HEK293 (cell line): ENCODE measurements around the gene SLC22A3.

Experiments
- CTCF ChIA-PET: fragments of 350-600 bp; formaldehyde crosslinking; extraction: SDS; loops from one replicate; lab custom pipeline; 2021; ENCODE audit warnings: antibody characterized with exemption; lab: Yijun Ruan, JAX
- POLR2A ChIA-PET: fragments of 300-600 bp; formaldehyde crosslinking; extraction: SDS; loops from one replicate; lab custom pipeline; 2020; ENCODE audit warnings: antibody characterized with exemption, inconsistent platforms; lab: Yijun Ruan, JAX
- H3K27ac ChIP-seq: fragments of 200-500 bp; sonication (Bioruptor generic); 2 replicates; pipeline ENCODE4 v1.5.1; 2014; ENCODE audit warnings: low read depth, low read length, control low read depth, inconsistent platforms; ENCODE audit errors: extremely low read depth
- H3K36me3 ChIP-seq, 2 experiments: fragments of 200-500 bp in 1 of 2; sonication (Bioruptor generic) in 1 of 2; 1 replicate in 1 of 2; 2 replicates in 1 of 2; pipeline ENCODE4 v1.5.1; 2014 to 2017; ENCODE audit warnings: inconsistent platforms in 2 of 2, low read length in 2 of 2; ENCODE audit not compliant: control insufficient read depth in 2 of 2, insufficient read depth in 1 of 2
- H3K4me1 ChIP-seq: fragments of 200-500 bp; sonication (Bioruptor generic); 2 replicates; pipeline ENCODE4 v1.5.1; 2014; ENCODE audit warnings: mild to moderate bottlenecking, low read length, inconsistent platforms; ENCODE audit not compliant: control insufficient read depth, insufficient read depth
- H3K4me3 ChIP-seq: 2 replicates; pipeline ENCODE4 v1.5.1; 2011; ENCODE audit warnings: low read depth, mild to moderate bottlenecking, control low read depth, low read length, moderate library complexity
- H3K9me3 ChIP-seq: fragments of 200-500 bp; sonication (Bioruptor generic); 2 replicates; pipeline ENCODE4 v1.5.1; 2014; ENCODE audit warnings: low read depth, low read length, inconsistent platforms; ENCODE audit not compliant: control insufficient read depth, insufficient read depth
- ATF2 ChIP-seq: fragments of 450-650 bp; formaldehyde crosslinking; IDR thresholded peaks from 2 replicates; pipeline ENCODE4 v1.5.1; 2016; ENCODE audit warnings: missing biosample characterization, missing genetic modification characterization, low read depth
- CTCF ChIP-seq: fragments of 450-650 bp; formaldehyde crosslinking; IDR thresholded peaks from 2 replicates; pipeline ENCODE4 v1.5.1; 2016; ENCODE audit warnings: missing biosample characterization, missing genetic modification characterization
- ELK4 ChIP-seq: IDR thresholded peaks from 2 replicates; pipeline ENCODE4 v1.6.1; 2011; ENCODE audit warnings: mild to moderate bottlenecking, low read depth, low read length, borderline replicate concordance
- IKZF3 ChIP-seq: fragments of 450-650 bp; IDR thresholded peaks from 2 replicates; pipeline ENCODE4 v1.5.0; 2018; ENCODE audit warnings: missing biosample characterization, mild to moderate bottlenecking, missing genetic modification characterization, moderate library complexity
- PRDM1 ChIP-seq: fragments of 450-650 bp; formaldehyde crosslinking; IDR thresholded peaks from 2 replicates; pipeline ENCODE4; 2016; ENCODE audit warnings: missing biosample characterization, missing genetic modification characterization
- SCRT2 ChIP-seq: fragments of 450-650 bp; formaldehyde crosslinking; IDR thresholded peaks from 2 replicates; pipeline ENCODE4 v1.5.1; 2016; ENCODE audit warnings: missing biosample characterization, missing genetic modification characterization
- SETDB1 ChIP-seq: IDR thresholded peaks from one replicate; pipeline ENCODE4 v1.6.1; 2017; ENCODE audit warnings: mild to moderate bottlenecking, low read length, moderate library complexity, mixed read lengths; ENCODE audit not compliant: insufficient read length
- ZBTB1 ChIP-seq: fragments of 450-650 bp; formaldehyde crosslinking; IDR thresholded peaks from 2 replicates; pipeline ENCODE4 v1.5.1; 2016; ENCODE audit warnings: missing biosample characterization, missing genetic modification characterization
- ZBTB21 ChIP-seq: fragments of 450-650 bp; formaldehyde crosslinking; IDR thresholded peaks from 2 replicates; pipeline ENCODE4 v1.5.1; 2017; ENCODE audit warnings: missing biosample characterization, missing genetic modification characterization
- ZBTB48 ChIP-seq: fragments of 450-650 bp; formaldehyde crosslinking; IDR thresholded peaks from 2 replicates; pipeline ENCODE4 v1.5.1; 2016; ENCODE audit warnings: missing biosample characterization, missing genetic modification characterization
- ZNF121 ChIP-seq: fragments of 450-650 bp; formaldehyde crosslinking; IDR thresholded peaks from 2 replicates; pipeline ENCODE4 v1.5.1; 2016; ENCODE audit warnings: missing biosample characterization, missing genetic modification characterization
- ZNF140 ChIP-seq: fragments of 450-650 bp; formaldehyde crosslinking; IDR thresholded peaks from 2 replicates; pipeline ENCODE4 v1.5.1; 2016; ENCODE audit warnings: missing biosample characterization, missing genetic modification characterization
- ZNF19 ChIP-seq: fragments of 450-650 bp; formaldehyde crosslinking; IDR thresholded peaks from 2 replicates; pipeline ENCODE4; 2016; ENCODE audit warnings: missing biosample characterization, missing genetic modification characterization, low read depth
- ZNF223 ChIP-seq: fragments of 450-650 bp; formaldehyde crosslinking; IDR thresholded peaks from 2 replicates; pipeline ENCODE4 v1.5.1; 2016; ENCODE audit warnings: missing biosample characterization, missing genetic modification characterization
- ZNF280D ChIP-seq: fragments of 450-650 bp; formaldehyde crosslinking; IDR thresholded peaks from 2 replicates; pipeline ENCODE4 v1.5.1; 2016; ENCODE audit warnings: missing biosample characterization, missing genetic modification characterization
- ZNF416 ChIP-seq: fragments of 450-650 bp; formaldehyde crosslinking; IDR thresholded peaks from 2 replicates; pipeline ENCODE4 v1.5.1; 2016; ENCODE audit warnings: missing biosample characterization, missing genetic modification characterization
- ZNF501 ChIP-seq: fragments of 450-650 bp; formaldehyde crosslinking; IDR thresholded peaks from 2 replicates; pipeline ENCODE4 v1.5.1; 2016; ENCODE audit warnings: missing biosample characterization, missing genetic modification characterization
- ZNF555 ChIP-seq: fragments of 450-650 bp; formaldehyde crosslinking; conservative IDR thresholded peaks from 2 replicates; pipeline ENCODE4 v1.5.1; 2017; ENCODE audit warnings: missing biosample characterization, mild to moderate bottlenecking, missing genetic modification characterization, inconsistent platforms
- ZNF600 ChIP-seq: fragments of 450-650 bp; formaldehyde crosslinking; IDR thresholded peaks from 2 replicates; pipeline ENCODE4 v1.5.1; 2016; ENCODE audit warnings: missing biosample characterization, missing genetic modification characterization
- ZNF664 ChIP-seq: fragments of 450-650 bp; formaldehyde crosslinking; IDR thresholded peaks from 2 replicates; pipeline ENCODE4 v1.5.1; 2016; ENCODE audit warnings: missing biosample characterization, missing genetic modification characterization
- ZSCAN23 ChIP-seq: fragments of 450-650 bp; formaldehyde crosslinking; IDR thresholded peaks from 2 replicates; pipeline ENCODE4 v1.5.1; 2016; ENCODE audit warnings: missing biosample characterization, missing genetic modification characterization

Gene SLC22A3

GRCh38 chr6:160456214-160456546 lies 108.0 kb downstream of the SLC22A3 start:
- Histone ChIP-seq H3K4me1 (no peaks in the 10 kb centered on the region), H3K36me3 (no peaks in the 10 kb centered on the region), H3K4me3 (no peak overlapping the region), H3K9me3 (no peaks in the 10 kb centered on the region), H3K27ac (no peak overlapping the region)
- CTCF ChIA-PET, result interaction anchor here (0.8 to 3.8 kb wide), 21 partner anchors 13 to 1282 kb away, joined by 3 to 44 read pairs (median 5); no protein-coding TSS in a partner anchor
- POLR2A ChIA-PET, result no interaction called here
- TF ChIP-seq ZNF280D (tag by site-specific recombination) (no peak), SCRT2 (tag by site-specific recombination) (0 out of 2 replicates have a peak, but pooled peaks have one; percentile 9)

- no peaks in the 10 kb centered on the region for H3K4me1 ChIP-seq
- H3K4me3 ChIP-seq, result no peak overlapping the region
- ChIA-PET CTCF (no interaction called here), POLR2A (no interaction called here)
- TF ChIP-seq ZBTB21 (tag by site-specific recombination), result no peak
- no peak for TF ChIP-seq CTCF
- no peaks in the 10 kb centered on the region for H3K9me3 ChIP-seq
- H3K27ac ChIP-seq, result no peak overlapping the region
- H3K36me3 ChIP-seq, result no peaks in the 10 kb centered on the region
Observed at GRCh38 chr6:160457823-160458222, 109.6 kb downstream of the SLC22A3 start.

GRCh38 chr6:160461641-160462040 lies 113.5 kb downstream of the SLC22A3 start:
- POLR2A ChIA-PET, result no interaction called here
- Histone ChIP-seq H3K4me1 (no peaks in the 10 kb centered on the region), H3K36me3 (no peaks in the 10 kb centered on the region), H3K9me3 (no peaks in the 10 kb centered on the region), H3K27ac (no peak overlapping the region), H3K4me3 (no peak overlapping the region)
- TF ChIP-seq ZNF223 (tag by site-specific recombination) (no peak), ATF2 (tag by site-specific recombination) (peak; percentile 62)
- CTCF ChIA-PET, result no interaction called here

GRCh38 chr6:160462116-160462515 lies 113.9 kb downstream of the SLC22A3 start:
- CTCF ChIA-PET, result no interaction called here
- POLR2A ChIA-PET, result no interaction called here

More at GRCh38 chr6:160462116-160462515, 113.9 kb downstream of the SLC22A3 start:
- H3K36me3 ChIP-seq, result no peaks in the 10 kb centered on the region
- H3K9me3 ChIP-seq, result no peaks in the 10 kb centered on the region
- no peak overlapping the region for H3K27ac ChIP-seq
- no peak for TF ChIP-seq ZNF19 (tag by site-specific recombination)
- no peak for TF ChIP-seq ZBTB48
- no peak for TF ChIP-seq ELK4
- no peak for TF ChIP-seq PRDM1 (tag by site-specific recombination)
- no peak for TF ChIP-seq ZNF600 (tag by site-specific recombination)
- no peak for TF ChIP-seq ZNF501
- TF ChIP-seq ZNF664 (tag by site-specific recombination), result no peak
- TF ChIP-seq ZNF140, result no peak
- no peak for TF ChIP-seq SETDB1
- no peak for TF ChIP-seq ZSCAN23 (tag by site-specific recombination)
- no peak for TF ChIP-seq ZBTB1 (tag by site-specific recombination)
- no peak for TF ChIP-seq ZNF121 (tag by site-specific recombination)
- TF ChIP-seq ZNF555 (tag by site-specific recombination), result no peak
- no peak for TF ChIP-seq ZNF416 (tag by site-specific recombination)
- TF ChIP-seq IKZF3 (tag by site-specific recombination), result no peak
- no peaks in the 10 kb centered on the region for H3K4me1 ChIP-seq
- H3K4me3 ChIP-seq, result no peak overlapping the region
